ENCODE data around the gene RMND5A.
A peak's percentile ranks its signal among the peaks of the same experiment; 100 is the strongest.

The RMND5A gene

GRCh38 chr2:86751778-86752177, 31.7 kb downstream of the RMND5A start:
- FAIRE-seq (no peak), DNase-seq (ENCODE audit: insufficient read length, low spot score) (no peak)
- TF ChIP-seq CTCF (IDR thresholded peaks at IDR 0.05; ENCODE audit: insufficient read depth, missing control alignments), result no peak

- TF ChIP-seq CTCF (IDR thresholded peaks at IDR 0.05; ENCODE audit: insufficient read depth, missing control alignments), result no peak
- FAIRE-seq (no peak), DNase-seq (ENCODE audit: insufficient read length, low spot score) (no peak)
These were observed 32.8 kb downstream of the RMND5A start for GRCh38 chr2:86752934-86753333.

GRCh38 chr2:86753606-86754005, 33.5 kb downstream of the RMND5A start:
- no peak for DNase-seq (ENCODE audit: insufficient read length, low spot score)
- TF ChIP-seq CTCF (IDR thresholded peaks at IDR 0.05; ENCODE audit: insufficient read depth, missing control alignments), result no peak
- no peak for FAIRE-seq

GRCh38 chr2:86758405-86758804, 38.3 kb downstream of the RMND5A start:
- FAIRE-seq (no peak), DNase-seq (ENCODE audit: insufficient read length, low spot score) (no peak)
- no peak for TF ChIP-seq CTCF (IDR thresholded peaks at IDR 0.05; ENCODE audit: insufficient read depth, missing control alignments)

- TF ChIP-seq CTCF (IDR thresholded peaks at IDR 0.05; ENCODE audit: insufficient read depth, missing control alignments), result no peak
- DNase-seq (ENCODE audit: insufficient read length, low spot score) (no peak), FAIRE-seq (no peak)
These were observed 40.3 kb downstream of the RMND5A start for GRCh38 chr2:86760371-86760770.

- TF ChIP-seq CTCF (IDR thresholded peaks at IDR 0.05; ENCODE audit: insufficient read depth, missing control alignments), result peak; percentile 48
- FAIRE-seq (peak; percentile 29), DNase-seq (ENCODE audit: insufficient read length, low spot score) (no peak)
These were observed 44.7 kb downstream of the RMND5A start for GRCh38 chr2:86764661-86765309.

- no peak for DNase-seq (ENCODE audit: insufficient read length, low spot score)
- FAIRE-seq, result no peak
- TF ChIP-seq CTCF (IDR thresholded peaks at IDR 0.05; ENCODE audit: insufficient read depth, missing control alignments), result no peak
These were observed 45.2 kb downstream of the RMND5A start for GRCh38 chr2:86765310-86765695.

Data from D721Med (cell line).